Heart left ventricle (tissue), 13 donors: Measurements from ENCODE around the gene CDK5.

Experiments
- CTCF ChIP-seq, 12 donors: fragments of 200-600 bp; sonication (generic) in 4 of 12; IDR thresholded peaks; one replicate each; pipeline versions ENCODE4 v1.5.0 to v1.8.0; 2018 to 2022; ENCODE audit warnings: antibody characterized with exemption in 12 of 12, mild to moderate bottlenecking in 5 of 12
- POLR2A ChIP-seq, 2 donors: fragments of 450-650 bp; IDR thresholded peaks; one replicate each; pipeline ENCODE4 v1.6.1; 2017; ENCODE audit warnings: antibody characterized with exemption in 2 of 2, mild to moderate bottlenecking in 2 of 2, moderate library complexity in 2 of 2
- donor health status: ischemic (EF 13 %, LVEDD 7.1; RV severe dilation, severe dysfunction).
- donor health status: DM: no; HTN: yes; CAD: no.
- donor health status: DM: no; HTN: no; CAD: no.
- donor health status: ischemic (EF 25% LVEDD 6.9; RV normal size, moderate dysfunction).
- donor health status: ischemic (EF 25% LVEDD 5.7; RV mildly dilated, moderate dysfunction).
- donor health status: ischemic (EF 35%, LVEDD 5.7; RV mildly dilated, moderate dysfunction).
- donor health status: nonischemic (EF 11% LVEDD 7.7; RV severe dilation, severe dysfunction).
- donor health status: DM: yes; HTN: yes; CAD: no.
- donor health status: PGD.
- donor health status: ischemic (EF 29% LVEDD 5.4; RV normal size, mild dysfunction).
- donor health status: nonischemic (EF 23%, LVEDD 6.1; RV moderate dilation, normal function).

GRCh38 chr7:151013356-151013732, 44.4 kb downstream of the CDK5 start:
- TF ChIP-seq CTCF (IDR thresholded peaks at IDR 0.05) (no peak), POLR2A (IDR thresholded peaks at IDR 0.05) (no peak)
